Nephron (organoid): Measurements from ENCODE around the gene KCNJ3.

Source experiments
- H3K27ac Mint-ChIP-seq, 3 experiments: 2 replicates each; pipeline ENCODE4 v1.8.0; 2020; ENCODE audit warnings: mixed read lengths in 3 of 3, mild to moderate bottlenecking in 2 of 3, moderate library complexity in 1 of 3
- H3K27me3 Mint-ChIP-seq: 2 replicates; pipeline ENCODE4 v1.8.0; 2021; ENCODE audit warnings: low read depth, mild to moderate bottlenecking, moderate library complexity, mixed read lengths
- H3K36me3 Mint-ChIP-seq: 2 replicates; pipeline ENCODE4 v1.8.0; 2020; ENCODE audit warnings: low read depth, mixed read lengths
- H3K4me1 Mint-ChIP-seq: 2 replicates; pipeline ENCODE4 v1.8.0; 2020; ENCODE audit warnings: mixed read lengths
- H3K4me3 Mint-ChIP-seq, 3 experiments: 2 replicates each; pipeline ENCODE4 v1.8.0; 2020; ENCODE audit warnings: mild to moderate bottlenecking in 3 of 3, mixed read lengths in 3 of 3, moderate library complexity in 2 of 3
- H3K9me3 Mint-ChIP-seq: 2 replicates; pipeline ENCODE4 v1.8.0; 2020; ENCODE audit warnings: mixed read lengths
- CTCF ChIP-seq, 3 experiments: fragments of 200-600 bp; sonication (generic); IDR thresholded peaks; one replicate each; pipeline ENCODE4 v1.5.0; 2021; ENCODE audit warnings: antibody characterized with exemption in 3 of 3; ENCODE audit not compliant: unreplicated experiment in 3 of 3

The KCNJ3 gene

GRCh38 chr2:154693741-154694340, 4.7 kb upstream of the KCNJ3 start:
- Mint-ChIP-seq H3K9me3 (no peaks in the 10 kb centered on the region), H3K4me1 (peaks cover 13% of the 10 kb centered on the region), H3K36me3 (no peaks in the 10 kb centered on the region), H3K27ac (no peak overlapping the region), H3K4me3 (no peak overlapping the region), H3K27me3 (peaks cover 41% of the 10 kb centered on the region)
- no peak for TF ChIP-seq CTCF (IDR thresholded peaks at IDR 0.05; ENCODE audit: unreplicated experiment in 3 of 3)

GRCh38 chr2:154694881-154695280, 3.6 kb upstream of the KCNJ3 start:
- TF ChIP-seq CTCF (IDR thresholded peaks at IDR 0.05; ENCODE audit: unreplicated experiment in 3 of 3): no peak
- Mint-ChIP-seq H3K4me3 (no peak overlapping the region), H3K4me1 (peaks cover 22% of the 10 kb centered on the region), H3K9me3 (no peaks in the 10 kb centered on the region), H3K36me3 (no peaks in the 10 kb centered on the region), H3K27ac (no peak overlapping the region), H3K27me3 (peaks cover 51% of the 10 kb centered on the region)

GRCh38 chr2:154696369-154696768, 2.1 kb upstream of the KCNJ3 start:
- Mint-ChIP-seq H3K4me1 (peaks cover 22% of the 10 kb centered on the region), H3K27ac (peak overlapping the region; percentile 15 to 76 (median 67)), H3K36me3 (no peaks in the 10 kb centered on the region), H3K27me3 (peaks cover 55% of the 10 kb centered on the region), H3K4me3 (peak overlapping the region; percentile 44 to 56 (median 55)), H3K9me3 (no peaks in the 10 kb centered on the region)
- no peak for TF ChIP-seq CTCF (IDR thresholded peaks at IDR 0.05; ENCODE audit: unreplicated experiment in 3 of 3)

GRCh38 chr2:154696810-154697417, 1.6 kb upstream of the KCNJ3 start:
- Mint-ChIP-seq H3K27ac (peak overlapping the region; percentile 67 to 76 (median 75)), H3K36me3 (no peaks in the 10 kb centered on the region), H3K4me1 (peaks cover 22% of the 10 kb centered on the region), H3K27me3 (peaks cover 55% of the 10 kb centered on the region), H3K4me3 (peak overlapping the region; percentile 82 to 93 (median 83)), H3K9me3 (no peaks in the 10 kb centered on the region)
- no peak for TF ChIP-seq CTCF (IDR thresholded peaks at IDR 0.05; ENCODE audit: unreplicated experiment in 3 of 3)

- peaks cover 22% of the 10 kb centered on the region for H3K4me1 Mint-ChIP-seq
- peak overlapping the region; percentile 82 to 93 (median 83) for H3K4me3 Mint-ChIP-seq
- H3K9me3 Mint-ChIP-seq: no peaks in the 10 kb centered on the region
- peak overlapping the region; percentile 67 to 76 (median 75) for H3K27ac Mint-ChIP-seq
- H3K36me3 Mint-ChIP-seq: no peaks in the 10 kb centered on the region
- no peak for TF ChIP-seq CTCF (IDR thresholded peaks at IDR 0.05; ENCODE audit: unreplicated experiment in 3 of 3)
- peaks cover 55% of the 10 kb centered on the region for H3K27me3 Mint-ChIP-seq
Measured at GRCh38 chr2:154697418-154698252, 860 bp upstream of the KCNJ3 start.
